Ectodermal cell (in vitro differentiated cells): ENCODE data around the gene SLC28A2.
"Not testable (repeated sequence)": the region's sequence is repeated elsewhere in the genome, so short reads cannot be mapped to it uniquely, and the experiment has no call there.

Experiments used
- H3K27ac ChIP-seq: 2 replicates; pipeline ENCODE4 v1.7.0; 2013; ENCODE audit warnings: mild to moderate bottlenecking, low read depth, low read length; ENCODE audit not compliant: insufficient read depth, poor library complexity, severe bottlenecking
- H3K27me3 ChIP-seq: 2 replicates; pipeline ENCODE4 v1.7.0; 2013; ENCODE audit warnings: mild to moderate bottlenecking, low read length; ENCODE audit not compliant: insufficient read depth, control insufficient read depth, poor library complexity, severe bottlenecking
- H3K36me3 ChIP-seq: one replicate; pipeline ENCODE4 v1.7.0; 2013; ENCODE audit warnings: low read length; ENCODE audit not compliant: control insufficient read depth, insufficient read depth
- H3K4me1 ChIP-seq: one replicate; pipeline ENCODE4 v1.7.0; 2013; ENCODE audit warnings: low read length; ENCODE audit not compliant: control insufficient read depth, insufficient read depth
- H3K4me3 ChIP-seq: 2 replicates; pipeline ENCODE4 v1.7.0; 2013; ENCODE audit warnings: low read depth, low read length, control low read depth; ENCODE audit not compliant: insufficient read depth
- H3K9me3 ChIP-seq: 2 replicates; pipeline ENCODE4 v1.7.0; 2013; ENCODE audit warnings: mild to moderate bottlenecking, low read length, moderate library complexity; ENCODE audit not compliant: control insufficient read depth
- WGBS, 2 experiments: methylation state at CpG; one replicate each; pipeline ENCODE4 v1.1.7; 2013; ENCODE audit warnings: missing lambda C conversion rate in 2 of 2; 5-methylcytosine and 5-hydroxymethylcytosine counted together

The SLC28A2 gene

GRCh38 chr15:45291822-45292582, 40.0 kb downstream of the SLC28A2 start:
- WGBS, 2 experiments = 81 to 94% methylated on average over 4 to 6 of the region's 9 CpGs
- Histone ChIP-seq H3K27me3 (no peaks in the 10 kb centered on the region), H3K36me3 (no peaks in the 10 kb centered on the region), H3K4me3 (no peak overlapping the region), H3K27ac (no peak overlapping the region), H3K9me3 (no peaks in the 10 kb centered on the region), H3K4me1 (no peaks in the 10 kb centered on the region)

- H3K27ac ChIP-seq, H3K36me3 ChIP-seq, H3K4me1 ChIP-seq, H3K4me3 ChIP-seq, H3K27me3 ChIP-seq, H3K9me3 ChIP-seq: not testable (repeated sequence)
- 96 to 98% methylated on average over 15 to 16 of the region's 27 CpGs for WGBS, 2 experiments
Observed at GRCh38 chr15:45293326-45293725, 41.3 kb downstream of the SLC28A2 start.

GRCh38 chr15:45298964-45299378, 46.9 kb downstream of the SLC28A2 start:
- H3K36me3 ChIP-seq, H3K9me3 ChIP-seq, H3K27me3 ChIP-seq, H3K4me1 ChIP-seq, H3K27ac ChIP-seq, H3K4me3 ChIP-seq: not testable (repeated sequence)
- 84 to 94% methylated on average over 2 of the region's 2 CpGs for WGBS, 2 experiments

- H3K27me3 ChIP-seq = no peaks in the 10 kb centered on the region
- H3K36me3 ChIP-seq = no peaks in the 10 kb centered on the region
- H3K27ac ChIP-seq = no peak overlapping the region
- no peak overlapping the region for H3K4me3 ChIP-seq
- 96% methylated on average over 3 of the region's 3 CpGs; no CpG with 5 or more reads in 1 of the 2 experiments for WGBS, 2 experiments
- H3K9me3 ChIP-seq = no peaks in the 10 kb centered on the region
- H3K4me1 ChIP-seq = no peaks in the 10 kb centered on the region
Observed at GRCh38 chr15:45304711-45305110, 52.7 kb downstream of the SLC28A2 start.

GRCh38 chr15:45306105-45306504, 54.1 kb downstream of the SLC28A2 start:
- no peaks in the 10 kb centered on the region for H3K27me3 ChIP-seq
- H3K9me3 ChIP-seq = no peaks in the 10 kb centered on the region
- H3K27ac ChIP-seq = no peak overlapping the region
- 84 to 86% methylated on average over 3 to 4 of the region's 4 CpGs for WGBS, 2 experiments
- no peak overlapping the region for H3K4me3 ChIP-seq
- H3K4me1 ChIP-seq = no peaks in the 10 kb centered on the region
- H3K36me3 ChIP-seq = no peaks in the 10 kb centered on the region

GRCh38 chr15:45307230-45307924, 55.3 kb downstream of the SLC28A2 start:
- Histone ChIP-seq H3K4me1 (no peaks in the 10 kb centered on the region), H3K27me3 (no peaks in the 10 kb centered on the region), H3K36me3 (no peaks in the 10 kb centered on the region), H3K9me3 (no peaks in the 10 kb centered on the region), H3K27ac (no peak overlapping the region), H3K4me3 (no peak overlapping the region)
- 76 to 82% methylated on average over 4 of the region's 5 CpGs for WGBS, 2 experiments

- not testable (repeated sequence) for H3K4me3 ChIP-seq, H3K9me3 ChIP-seq, H3K36me3 ChIP-seq, H3K4me1 ChIP-seq, H3K27ac ChIP-seq, H3K27me3 ChIP-seq
- WGBS, 2 experiments = 91 to 94% methylated on average over 31 of the region's 31 CpGs
Observed at GRCh38 chr15:45314117-45314516, 62.1 kb downstream of the SLC28A2 start.

- Histone ChIP-seq H3K27me3 (no peaks in the 10 kb centered on the region), H3K9me3 (no peaks in the 10 kb centered on the region), H3K4me3 (no peak overlapping the region), H3K27ac (no peak overlapping the region), H3K4me1 (no peaks in the 10 kb centered on the region), H3K36me3 (no peaks in the 10 kb centered on the region)
- 88 to 90% methylated on average over 13 of the region's 13 CpGs for WGBS, 2 experiments
Observed at GRCh38 chr15:45314960-45315359, 62.9 kb downstream of the SLC28A2 start.

GRCh38 chr15:45319472-45320214, 67.6 kb downstream of the SLC28A2 start:
- Histone ChIP-seq H3K9me3 (no peaks in the 10 kb centered on the region), H3K27me3 (no peaks in the 10 kb centered on the region), H3K36me3 (no peaks in the 10 kb centered on the region), H3K4me1 (no peaks in the 10 kb centered on the region), H3K4me3 (no peak overlapping the region), H3K27ac (no peak overlapping the region)
- WGBS, 2 experiments = 88 to 92% methylated on average over 5 to 6 of the region's 7 CpGs

- H3K4me1 ChIP-seq = no peaks in the 10 kb centered on the region
- WGBS, 2 experiments = 76 to 86% methylated on average over 3 of the region's 3 CpGs
- no peak overlapping the region for H3K27ac ChIP-seq
- no peaks in the 10 kb centered on the region for H3K36me3 ChIP-seq
- no peaks in the 10 kb centered on the region for H3K27me3 ChIP-seq
- no peaks in the 10 kb centered on the region for H3K9me3 ChIP-seq
- no peak overlapping the region for H3K4me3 ChIP-seq
Observed at GRCh38 chr15:45320581-45321205, 68.7 kb downstream of the SLC28A2 start.
